Measurements from ENCODE around the gene MPI. TPM values are rescaled to one million over a fixed set of nuclear protein-coding genes. Genes with fewer than 3 reads are reported as not detected.

Gene MPI
- 30.1 TPM in 2 replicates for total RNA-seq
- long read RNA-seq, full-length matches to known transcripts = 58 of 65 reads
- long read RNA-seq, partial matches to known transcripts = 6 of 65 reads
- long read RNA-seq, other reads (novel, unspliced or antisense) = 1 of 65 reads

GRCh38 chr15:74889883-74890664 lies at the start of gene MPI:
Gene MPI, plus strand, starts transcription at chr15:74890042. Its CDS starts 32 bp downstream, at chr15:74890074.
- no peak for TF ChIP-seq CTCF (IDR thresholded peaks at IDR 0.05)
- DNase-seq (ENCODE audit: extremely low spot score, unreplicated experiment) = peak; percentile 92
- H3K36me3 Mint-ChIP-seq (ENCODE audit: unreplicated experiment) = peaks cover 14% of the 10 kb centered on the region
- H3K27ac Mint-ChIP-seq (ENCODE audit: unreplicated experiment) = peak within 1 kb of the TSS; percentile 85
- H3K27me3 Mint-ChIP-seq (ENCODE audit: unreplicated experiment) = no peaks in the 10 kb centered on the region
- no peaks in the 10 kb centered on the region for H3K9me3 Mint-ChIP-seq (ENCODE audit: unreplicated experiment)
- peaks cover 22% of the 10 kb centered on the region for H3K4me1 Mint-ChIP-seq (ENCODE audit: unreplicated experiment)
- H3K4me3 Mint-ChIP-seq (ENCODE audit: unreplicated experiment) = peak within 1 kb of the TSS; percentile 90

- no peak for DNase-seq (ENCODE audit: extremely low spot score, unreplicated experiment)
- Mint-ChIP-seq H3K27ac (ENCODE audit: unreplicated experiment) (peak overlapping the region; percentile 44), H3K4me1 (ENCODE audit: unreplicated experiment) (peaks cover 20% of the 10 kb centered on the region), H3K27me3 (ENCODE audit: unreplicated experiment) (no peaks in the 10 kb centered on the region), H3K4me3 (ENCODE audit: unreplicated experiment) (peak overlapping the region; percentile 56), H3K9me3 (ENCODE audit: unreplicated experiment) (no peaks in the 10 kb centered on the region), H3K36me3 (ENCODE audit: unreplicated experiment) (peaks cover 14% of the 10 kb centered on the region)
- TF ChIP-seq CTCF (IDR thresholded peaks at IDR 0.05) = no peak
Measured at GRCh38 chr15:74840851-74841775, 48.7 kb upstream of the MPI start.

- Mint-ChIP-seq H3K27me3 (ENCODE audit: unreplicated experiment) (no peaks in the 10 kb centered on the region), H3K27ac (ENCODE audit: unreplicated experiment) (peak overlapping the region; percentile 44), H3K4me1 (ENCODE audit: unreplicated experiment) (peaks cover 20% of the 10 kb centered on the region), H3K4me3 (ENCODE audit: unreplicated experiment) (peak overlapping the region; percentile 91), H3K36me3 (ENCODE audit: unreplicated experiment) (peaks cover 15% of the 10 kb centered on the region), H3K9me3 (ENCODE audit: unreplicated experiment) (no peaks in the 10 kb centered on the region)
- no peak for DNase-seq (ENCODE audit: extremely low spot score, unreplicated experiment)
- TF ChIP-seq CTCF (IDR thresholded peaks at IDR 0.05) = no peak
Measured at GRCh38 chr15:74841891-74842373, 47.9 kb upstream of the MPI start.

GRCh38 chr15:74842581-74843444 lies 47.0 kb upstream of the MPI start, which contains the start of gene ULK3:
Gene ULK3, minus strand, starts transcription at chr15:74843156. Its CDS starts 51 bp downstream, at chr15:74843105.
- Mint-ChIP-seq H3K4me3 (ENCODE audit: unreplicated experiment) (peak within 1 kb of the TSS; percentile 91), H3K27ac (ENCODE audit: unreplicated experiment) (peak within 1 kb of the TSS; percentile 94), H3K27me3 (ENCODE audit: unreplicated experiment) (no peaks in the 10 kb centered on the region), H3K9me3 (ENCODE audit: unreplicated experiment) (no peaks in the 10 kb centered on the region), H3K36me3 (ENCODE audit: unreplicated experiment) (peaks cover 19% of the 10 kb centered on the region), H3K4me1 (ENCODE audit: unreplicated experiment) (peaks cover 20% of the 10 kb centered on the region)
- TF ChIP-seq CTCF (IDR thresholded peaks at IDR 0.05) = peak; percentile 77
- DNase-seq (ENCODE audit: extremely low spot score, unreplicated experiment) = peak; percentile 97

Measured in osteocyte (in vitro differentiated cells).